A549 (cell line): Measurements from ENCODE around the gene DSTYK.

Source experiments
- CEBPB ChIP-seq, 2 experiments: fragments of >200 bp in 1 of 2; sonication (Bioruptor Twin) in 1 of 2; formaldehyde crosslinking in 1 of 2; IDR thresholded peaks; 2 replicates each; pipeline ENCODE4 v1.6.1; 2012 to 2016
- JUNB ChIP-seq: fragments of >200 bp; sonication (Bioruptor Twin); formaldehyde crosslinking; IDR thresholded peaks from 2 replicates; pipeline ENCODE4 v1.6.1; 2016
- POLR2A ChIP-seq: IDR thresholded peaks from 2 replicates; pipeline ENCODE4 v1.6.1; 2012; ENCODE audit warnings: mild to moderate bottlenecking, low read length
- TF ChIP-seq, protein P1 (sequence below): fragments of 200-600 bp; sonication (generic); IDR thresholded peaks from 2 replicates; pipeline ENCODE4 v1.6.1; 2016; ENCODE audit warnings: antibody characterized with exemption, mild to moderate bottlenecking, moderate library complexity

DNA sequence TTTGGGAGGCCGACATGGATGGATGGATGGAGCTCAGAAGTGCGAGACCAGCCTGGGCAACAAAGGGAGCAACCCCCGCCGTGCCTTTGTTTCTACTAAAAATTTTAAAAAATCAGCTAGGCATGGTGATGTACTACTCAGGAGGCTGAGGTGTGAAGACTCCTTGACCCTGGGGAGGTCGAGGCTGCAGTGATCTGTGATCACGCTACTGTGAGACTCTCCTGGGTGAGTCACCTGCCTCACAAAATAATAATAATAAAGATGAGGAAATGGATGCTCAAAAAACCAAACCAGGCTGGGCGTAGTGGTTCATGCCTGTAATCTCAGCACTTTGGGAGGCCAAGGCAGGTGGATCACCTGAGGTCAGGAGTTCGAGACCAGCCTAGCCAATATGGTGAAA, 19.2 kb downstream of the DSTYK start:
- TF ChIP-seq, protein P1, sequence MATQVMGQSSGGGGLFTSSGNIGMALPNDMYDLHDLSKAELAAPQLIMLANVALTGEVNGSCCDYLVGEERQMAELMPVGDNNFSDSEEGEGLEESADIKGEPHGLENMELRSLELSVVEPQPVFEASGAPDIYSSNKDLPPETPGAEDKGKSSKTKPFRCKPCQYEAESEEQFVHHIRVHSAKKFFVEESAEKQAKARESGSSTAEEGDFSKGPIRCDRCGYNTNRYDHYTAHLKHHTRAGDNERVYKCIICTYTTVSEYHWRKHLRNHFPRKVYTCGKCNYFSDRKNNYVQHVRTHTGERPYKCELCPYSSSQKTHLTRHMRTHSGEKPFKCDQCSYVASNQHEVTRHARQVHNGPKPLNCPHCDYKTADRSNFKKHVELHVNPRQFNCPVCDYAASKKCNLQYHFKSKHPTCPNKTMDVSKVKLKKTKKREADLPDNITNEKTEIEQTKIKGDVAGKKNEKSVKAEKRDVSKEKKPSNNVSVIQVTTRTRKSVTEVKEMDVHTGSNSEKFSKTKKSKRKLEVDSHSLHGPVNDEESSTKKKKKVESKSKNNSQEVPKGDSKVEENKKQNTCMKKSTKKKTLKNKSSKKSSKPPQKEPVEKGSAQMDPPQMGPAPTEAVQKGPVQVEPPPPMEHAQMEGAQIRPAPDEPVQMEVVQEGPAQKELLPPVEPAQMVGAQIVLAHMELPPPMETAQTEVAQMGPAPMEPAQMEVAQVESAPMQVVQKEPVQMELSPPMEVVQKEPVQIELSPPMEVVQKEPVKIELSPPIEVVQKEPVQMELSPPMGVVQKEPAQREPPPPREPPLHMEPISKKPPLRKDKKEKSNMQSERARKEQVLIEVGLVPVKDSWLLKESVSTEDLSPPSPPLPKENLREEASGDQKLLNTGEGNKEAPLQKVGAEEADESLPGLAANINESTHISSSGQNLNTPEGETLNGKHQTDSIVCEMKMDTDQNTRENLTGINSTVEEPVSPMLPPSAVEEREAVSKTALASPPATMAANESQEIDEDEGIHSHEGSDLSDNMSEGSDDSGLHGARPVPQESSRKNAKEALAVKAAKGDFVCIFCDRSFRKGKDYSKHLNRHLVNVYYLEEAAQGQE: no peak
- TF ChIP-seq POLR2A (no peak), CEBPB (IDR thresholded peaks at IDR 0.05) (no peak), JUNB (no peak)
